Keratinocyte (primary cell): Measurements from ENCODE around the gene FGF18. TPM values are rescaled to one million over a fixed set of nuclear protein-coding genes. Genes with fewer than 3 reads are reported as not detected.

ENCODE experiments used
- DNase-seq: peaks from one replicate; pipeline ENCODE4 v3.0.0-alpha.2; 2011; ENCODE audit warnings: low read depth, missing footprints, low spot score
- FAIRE-seq: peaks from 2 replicates; lab custom pipeline; 2011; peaks lifted over from hg19 to GRCh38; lab: Jason Lieb, UNC
- H2AFZ ChIP-seq: 2 replicates; pipeline ENCODE4 v1.6.0; 2012; ENCODE audit warnings: low read length, control low read depth, inconsistent platforms; ENCODE audit not compliant: control insufficient read depth
- H3K27ac ChIP-seq: 2 replicates; pipeline ENCODE4 v1.5.1; 2011; ENCODE audit warnings: low read length; ENCODE audit not compliant: control insufficient read depth, insufficient read depth
- H3K27me3 ChIP-seq: 3 replicates; pipeline ENCODE4 v1.6.0; 2011; ENCODE audit warnings: low read length; ENCODE audit not compliant: control insufficient read depth, insufficient read depth; ENCODE audit errors: extremely low read depth
- H3K36me3 ChIP-seq, 2 experiments: 2 replicates in 1 of 2; 3 replicates in 1 of 2; pipeline ENCODE4 v1.5.1; 2011; ENCODE audit warnings: low read length in 2 of 2, mild to moderate bottlenecking in 1 of 2; ENCODE audit not compliant: control insufficient read depth in 2 of 2, insufficient read depth in 2 of 2; ENCODE audit errors: extremely low read depth in 1 of 2
- H3K4me1 ChIP-seq: 3 replicates; pipeline ENCODE4 v1.5.1; 2011; ENCODE audit warnings: low read length; ENCODE audit not compliant: control insufficient read depth, insufficient read depth; ENCODE audit errors: extremely low read depth
- H3K4me2 ChIP-seq: 3 replicates; pipeline ENCODE4 v1.6.0; 2011; ENCODE audit warnings: low read depth, low read length; ENCODE audit not compliant: control insufficient read depth, insufficient read depth; ENCODE audit errors: extremely low read depth
- H3K4me3 ChIP-seq, 3 experiments: fragments of 200-600 bp in 1 of 3; sonication (generic) in 1 of 3; 2 replicates in 2 of 3; 3 replicates in 1 of 3; pipeline ENCODE4 v1.5.1; 2011 to 2016; ENCODE audit warnings: low read length in 3 of 3, mild to moderate bottlenecking in 3 of 3, control low read depth in 2 of 3, inconsistent platforms in 1 of 3, low read depth in 1 of 3, mixed read lengths in 1 of 3, mixed run types in 1 of 3, moderate library complexity in 1 of 3; ENCODE audit not compliant: control insufficient read depth in 2 of 3, insufficient read depth in 2 of 3; ENCODE audit errors: extremely low read depth in 1 of 3
- H3K79me2 ChIP-seq: 2 replicates; pipeline ENCODE4 v1.6.0; 2012; ENCODE audit warnings: low read length; ENCODE audit not compliant: control insufficient read depth, insufficient read depth
- H3K9ac ChIP-seq: 3 replicates; pipeline ENCODE4 v1.6.0; 2011; ENCODE audit warnings: low read length; ENCODE audit not compliant: control insufficient read depth, insufficient read depth; ENCODE audit errors: extremely low read depth
- H3K9me1 ChIP-seq: 3 replicates; pipeline ENCODE4 v1.6.0; 2011; ENCODE audit warnings: low read length; ENCODE audit not compliant: control insufficient read depth, insufficient read depth; ENCODE audit errors: extremely low read depth
- H3K9me3 ChIP-seq: 2 replicates; pipeline ENCODE4 v1.5.1; 2012; ENCODE audit warnings: low read depth, low read length; ENCODE audit not compliant: control insufficient read depth
- H4K20me1 ChIP-seq: 3 replicates; pipeline ENCODE4 v1.6.0; 2011; ENCODE audit warnings: low read length; ENCODE audit not compliant: control insufficient read depth, insufficient read depth; ENCODE audit errors: extremely low read depth
- CTCF ChIP-seq, 3 experiments: IDR thresholded peaks in 1 of 3; conservative IDR thresholded peaks in 1 of 3; optimal IDR thresholded peaks in 1 of 3; 2 replicates in 2 of 3; 3 replicates in 1 of 3; pipeline versions ENCODE3 to v1.5.1; 2011; ENCODE audit warnings: low read length in 3 of 3, mild to moderate bottlenecking in 3 of 3, moderate library complexity in 2 of 3, control low read depth in 1 of 3, inconsistent platforms in 1 of 3; ENCODE audit not compliant: insufficient read depth in 2 of 3; ENCODE audit errors: extremely low read depth in 1 of 3
- EZH2 ChIP-seq: IDR thresholded peaks from one replicate; pipeline ENCODE4 v1.6.1; 2012; ENCODE audit warnings: inconsistent platforms, mild to moderate bottlenecking, low read length, moderate library complexity
- dilution Hi-C: fragments of 300-500 bp; cut with MboI; formaldehyde crosslinking; loops from one replicate; pipeline ENCODE4 v1.7.0; 2020; ENCODE audit warnings: low sequenced_read_pairs; ENCODE audit not compliant: extremely low pct_ligation_motif_present
- polyA plus RNA-seq, 5 experiments: library from polyadenylated mRNA; depleted of rRNA in 3 of 5; stranded (reverse) in 3 of 5; stranded (forward) in 1 of 5; unstranded in 1 of 5; fragments of >200 nt; gene quantifications; 1 replicate in 1 of 5; 2 replicates in 3 of 5; 3 replicates in 1 of 5; pipeline versions ENCODE4 v1.2.1 to v1.2.3, GENCODE V29; 2011 to 2012; ENCODE audit warnings: missing spikeins in 2 of 5, low read depth in 1 of 5, low replicate concordance in 1 of 5

The FGF18 gene
- polyA plus RNA-seq, 1 donor (not counting 4 experiments of a cell fraction or from before 2014, with no cell fraction given): 0.05 TPM

- Histone ChIP-seq H3K9me1 (no peaks in the 10 kb centered on the region), H3K36me3 (peaks cover 10 to 31% of the 10 kb centered on the region in 2 experiments), H3K79me2 (peaks cover 42% of the 10 kb centered on the region), H3K9ac (peak overlapping the region; percentile 98), H3K4me2 (peak overlapping the region; percentile 89), H4K20me1 (peaks cover 33% of the 10 kb centered on the region), H3K4me1 (peaks cover 15% of the 10 kb centered on the region), H3K4me3 (peak overlapping the region; percentile 85 to 86 (median 85)), H3K27ac (peak overlapping the region; percentile 88), H3K27me3 (no peaks in the 10 kb centered on the region), H2AFZ (peak overlapping the region; percentile 93), H3K9me3 (no peaks in the 10 kb centered on the region)
- no peak for DNase-seq
- TF ChIP-seq CTCF (optimal IDR thresholded peaks at IDR 0.05 in 1 of 3, IDR thresholded peaks at IDR 0.05 in 1 of 3, conservative IDR thresholded peaks at IDR 0.05 in 1 of 3; ENCODE audit: extremely low read depth in 1 of 3, insufficient read depth in 2 of 3, low read length in 3 of 3): no peak
- no peak for TF ChIP-seq EZH2
- FAIRE-seq: no peak
- dilution Hi-C loops: no loop called here
These were observed 32.5 kb upstream of the FGF18 start for GRCh38 chr5:171386861-171387344.

- Histone ChIP-seq H3K79me2 (peaks cover 48% of the 10 kb centered on the region), H4K20me1 (peaks cover 38% of the 10 kb centered on the region), H3K4me3 (peak within 1 kb of the TSS; percentile 85 to 96 (median 86)), H3K36me3 (peaks cover 14 to 36% of the 10 kb centered on the region in 2 experiments), H3K9me3 (no peaks in the 10 kb centered on the region), H3K27ac (peak within 1 kb of the TSS; percentile 88), H3K4me1 (peaks cover 19% of the 10 kb centered on the region), H3K9ac (peak within 1 kb of the TSS; percentile 98), H2AFZ (peak within 1 kb of the TSS; percentile 93), H3K9me1 (peaks cover 2% of the 10 kb centered on the region), H3K4me2 (peak within 1 kb of the TSS; percentile 89), H3K27me3 (no peaks in the 10 kb centered on the region)
- no peak for TF ChIP-seq EZH2
- no peak for TF ChIP-seq CTCF (optimal IDR thresholded peaks at IDR 0.05 in 1 of 3, IDR thresholded peaks at IDR 0.05 in 1 of 3, conservative IDR thresholded peaks at IDR 0.05 in 1 of 3; ENCODE audit: extremely low read depth in 1 of 3, insufficient read depth in 2 of 3, low read length in 3 of 3)
- peak; percentile 95 for DNase-seq
- no peak for FAIRE-seq
- dilution Hi-C loops: no loop called here
These were observed 32.0 kb upstream of the FGF18 start, which contains the start of gene NPM1 for GRCh38 chr5:171387345-171387969. Gene NPM1, plus strand, starts transcription at chr5:171387849. Its CDS starts 100 bp downstream, at chr5:171387949.
